DND-41 (cell line): ENCODE measurements around the gene TOB2.

Experiments
- ATAC-seq: fragments of 200-7000 bp; cut with Tn5 transposase; 3 replicates; pipeline ENCODE4 v1.9.1; 2021; ENCODE audit warnings: low read depth; ENCODE audit not compliant: insufficient read depth
- DNase-seq: peaks from one replicate; pipeline ENCODE4 v3.0.0-alpha.2; 2020
- H2AFZ ChIP-seq: 2 replicates; pipeline ENCODE4 v1.6.0; 2012; ENCODE audit warnings: low read depth, low read length
- H3K27ac ChIP-seq: 2 replicates; pipeline ENCODE4 v1.5.1; 2012; ENCODE audit warnings: low read length, inconsistent platforms
- H3K27me3 ChIP-seq: fragments of 200-600 bp; sonication (generic); 2 replicates; pipeline ENCODE4 v1.6.0; 2012; ENCODE audit warnings: low read length, mild to moderate bottlenecking, inconsistent platforms; ENCODE audit not compliant: insufficient read depth, poor library complexity
- H3K36me3 ChIP-seq: 2 replicates; pipeline ENCODE4 v1.5.1; 2012; ENCODE audit warnings: low read length, inconsistent platforms; ENCODE audit not compliant: insufficient read depth
- H3K4me1 ChIP-seq: 2 replicates; pipeline ENCODE4 v1.5.1; 2012; ENCODE audit warnings: mild to moderate bottlenecking, low read length; ENCODE audit not compliant: insufficient read depth
- H3K4me2 ChIP-seq: 2 replicates; pipeline ENCODE4 v1.6.0; 2012; ENCODE audit warnings: mild to moderate bottlenecking, moderate library complexity, low read length, inconsistent platforms; ENCODE audit not compliant: insufficient read depth
- H3K4me3 ChIP-seq, 2 experiments: fragments of 200-600 bp in 1 of 2; shearing (Covaris generic) in 1 of 2; 2 replicates each; pipeline ENCODE4 v1.5.1; 2012 to 2016; ENCODE audit warnings: inconsistent platforms in 2 of 2, low read length in 2 of 2, mild to moderate bottlenecking in 2 of 2, low read depth in 1 of 2, moderate library complexity in 1 of 2
- H3K79me2 ChIP-seq: 2 replicates; pipeline ENCODE4 v1.6.0; 2012; ENCODE audit warnings: low read length, inconsistent platforms; ENCODE audit not compliant: insufficient read depth
- H3K9ac ChIP-seq: 2 replicates; pipeline ENCODE4 v1.6.0; 2012; ENCODE audit warnings: low read depth, mild to moderate bottlenecking, inconsistent platforms, low read length, moderate library complexity
- H3K9me3 ChIP-seq: 2 replicates; pipeline ENCODE4 v1.5.1; 2012; ENCODE audit warnings: low read length, moderate library complexity, mild to moderate bottlenecking, inconsistent platforms; ENCODE audit not compliant: insufficient read depth, severe bottlenecking
- H4K20me1 ChIP-seq: 2 replicates; pipeline ENCODE4 v1.6.0; 2012; ENCODE audit warnings: low read length; ENCODE audit not compliant: insufficient read depth
- CTCF ChIP-seq: IDR thresholded peaks from 2 replicates; pipeline ENCODE4 v1.5.1; 2012; ENCODE audit warnings: borderline replicate concordance, low read length, moderate library complexity, mild to moderate bottlenecking; ENCODE audit not compliant: poor library complexity, severe bottlenecking; ENCODE audit errors: extremely low read depth
- EZH2 ChIP-seq: IDR thresholded peaks from 3 replicates; pipeline ENCODE4 v1.6.1; 2012; ENCODE audit warnings: borderline replicate concordance, low read depth, mild to moderate bottlenecking, moderate library complexity, low read length, inconsistent platforms; ENCODE audit not compliant: severe bottlenecking

TOB2 gene

DNA sequence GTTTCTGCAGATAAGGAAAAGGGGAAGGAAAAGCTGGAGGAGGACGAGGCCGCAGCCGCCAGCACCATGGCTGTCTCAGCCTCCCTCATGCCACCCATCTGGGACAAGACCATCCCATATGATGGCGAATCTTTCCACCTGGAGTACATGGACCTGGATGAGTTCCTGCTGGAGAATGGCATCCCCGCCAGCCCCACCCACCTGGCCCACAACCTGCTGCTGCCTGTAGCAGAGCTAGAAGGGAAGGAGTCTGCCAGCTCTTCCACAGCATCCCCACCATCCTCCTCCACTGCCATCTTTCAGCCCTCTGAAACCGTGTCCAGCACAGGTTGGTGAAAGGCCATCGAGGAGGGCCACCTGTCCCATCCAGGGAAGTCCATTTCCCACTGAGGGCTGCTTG, 59.3 kb downstream of the TOB2 start:
- no peaks in the 10 kb centered on the region for H3K27me3 ChIP-seq
- H4K20me1 ChIP-seq, result no peaks in the 10 kb centered on the region
- ATAC-seq, result no peak
- H3K9me3 ChIP-seq, result no peaks in the 10 kb centered on the region
- H3K79me2 ChIP-seq, result no peaks in the 10 kb centered on the region
- no peak for DNase-seq
- TF ChIP-seq CTCF, result no peak
- no peak for TF ChIP-seq EZH2
- H2AFZ ChIP-seq, result no peak overlapping the region
- H3K4me3 ChIP-seq, result no peak overlapping the region
- no peak overlapping the region for H3K27ac ChIP-seq
- no peak overlapping the region for H3K9ac ChIP-seq
- peaks cover 4% of the 10 kb centered on the region for H3K36me3 ChIP-seq
- H3K4me1 ChIP-seq, result peaks cover 11% of the 10 kb centered on the region
- no peak overlapping the region for H3K4me2 ChIP-seq

DNA sequence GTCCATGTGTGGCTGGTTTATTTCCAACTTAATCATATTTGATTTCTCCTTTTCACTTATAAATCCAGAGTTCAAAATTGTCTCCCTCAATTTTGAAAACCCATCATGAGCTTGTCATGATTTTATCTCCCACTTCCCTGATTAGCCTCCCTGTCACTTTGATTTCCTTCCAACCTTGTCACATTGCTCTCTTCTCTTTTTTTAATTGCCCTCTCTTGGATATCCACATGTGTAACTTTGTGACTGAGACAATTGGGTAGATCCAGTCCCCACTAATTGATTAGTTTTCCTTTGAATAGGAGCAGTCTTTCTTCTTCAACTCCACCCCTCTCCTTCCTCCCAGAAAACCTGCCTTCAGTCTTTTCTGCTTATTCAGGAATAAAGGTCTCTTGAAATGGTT, 62.5 kb downstream of the TOB2 start:
- ATAC-seq, result no peak
- H3K9ac ChIP-seq, result no peak overlapping the region
- TF ChIP-seq EZH2 (no peak), CTCF (no peak)
- no peaks in the 10 kb centered on the region for H3K27me3 ChIP-seq
- no peak overlapping the region for H3K27ac ChIP-seq
- H3K79me2 ChIP-seq, result no peaks in the 10 kb centered on the region
- H2AFZ ChIP-seq, result no peak overlapping the region
- peaks cover 4% of the 10 kb centered on the region for H3K36me3 ChIP-seq
- DNase-seq, result no peak
- H3K4me2 ChIP-seq, result no peak overlapping the region
- no peaks in the 10 kb centered on the region for H3K9me3 ChIP-seq
- peaks cover 23% of the 10 kb centered on the region for H3K4me1 ChIP-seq
- no peak overlapping the region for H3K4me3 ChIP-seq
- no peaks in the 10 kb centered on the region for H4K20me1 ChIP-seq
